ENCODE results near the gene KDM4C.

DNA sequence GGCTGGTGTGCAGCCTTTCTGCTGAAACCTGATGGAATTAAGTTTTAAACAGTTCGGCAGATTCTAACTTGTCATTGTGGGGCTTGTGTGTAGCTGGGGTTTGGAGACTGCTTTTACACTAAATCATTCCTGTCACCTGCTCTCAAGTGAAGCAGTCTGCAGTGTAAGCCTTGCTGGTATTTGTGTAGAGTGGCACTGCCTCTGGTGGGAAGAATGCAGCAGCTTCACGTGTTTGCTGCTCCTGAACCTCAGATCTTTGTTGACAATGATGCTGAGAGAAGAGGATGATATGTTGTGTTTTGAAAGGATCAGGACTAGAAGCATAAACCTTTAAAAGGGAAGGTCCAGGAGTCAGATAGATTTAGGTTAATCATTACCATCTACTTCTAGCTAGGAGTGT lies 88.1 kb downstream of the KDM4C start:
- TF ChIP-seq POLR2A (IDR thresholded peaks at IDR 0.05; ENCODE audit: low read depth, low read length) (no peak), POLR2AphosphoS5 (IDR thresholded peaks at IDR 0.05; ENCODE audit: low read depth, low read length) (no peak)
